KMS-11 (cell line): ENCODE results near the gene USP3.

Source experiments
- H2AFZ ChIP-seq: fragments of 200-600 bp; sonication (generic); 2 replicates; pipeline ENCODE4 v1.6.1; 2016; ENCODE audit warnings: antibody characterized with exemption, mixed run types, low read depth
- H3K27ac ChIP-seq: fragments of 200-600 bp; sonication (generic); 2 replicates; pipeline ENCODE4 v1.6.1; 2016; ENCODE audit warnings: mild to moderate bottlenecking, mixed run types
- H3K27me3 ChIP-seq: fragments of 200-600 bp; sonication (generic); 2 replicates; pipeline ENCODE4 v1.6.1; 2017; ENCODE audit warnings: mild to moderate bottlenecking, low read depth, mixed run types, moderate library complexity; ENCODE audit not compliant: insufficient read depth
- H3K36me3 ChIP-seq: fragments of 200-600 bp; sonication (generic); 2 replicates; pipeline ENCODE4 v1.6.1; 2017; ENCODE audit warnings: mild to moderate bottlenecking, mixed run types; ENCODE audit not compliant: insufficient read depth
- H3K4me1 ChIP-seq: fragments of 200-600 bp; sonication (generic); 2 replicates; pipeline ENCODE4 v1.6.1; 2016; ENCODE audit warnings: mild to moderate bottlenecking, low read depth, mixed run types; ENCODE audit not compliant: poor library complexity, severe bottlenecking
- H3K4me2 ChIP-seq: fragments of 200-600 bp; sonication (generic); 2 replicates; pipeline ENCODE4 v1.7.0; 2016; ENCODE audit warnings: mild to moderate bottlenecking, mixed run types
- H3K4me3 ChIP-seq: fragments of 200-600 bp; sonication (generic); IDR thresholded peaks from 2 replicates; pipeline ENCODE4 v1.6.1; 2017; ENCODE audit warnings: low read depth, low read length, mixed read lengths; ENCODE audit not compliant: insufficient read depth
- H3K79me2 ChIP-seq: fragments of 200-600 bp; sonication (generic); 2 replicates; pipeline ENCODE4 v1.6.1; 2016; ENCODE audit warnings: low read depth, mixed run types; ENCODE audit not compliant: insufficient read depth
- H3K9ac ChIP-seq: fragments of 200-600 bp; sonication (generic); 2 replicates; pipeline ENCODE4 v1.6.1; 2016; ENCODE audit warnings: mild to moderate bottlenecking, mixed run types
- H4K20me1 ChIP-seq: fragments of 200-600 bp; sonication (generic); 2 replicates; pipeline ENCODE4 v1.6.1; 2016; ENCODE audit warnings: mild to moderate bottlenecking, mixed run types; ENCODE audit not compliant: insufficient read depth
- CTCF ChIP-seq: fragments of 200-600 bp; sonication (generic); conservative IDR thresholded peaks from 2 replicates; pipeline ENCODE4 v1.6.1; 2017; ENCODE audit warnings: low read depth, mild to moderate bottlenecking, antibody characterized with exemption, low read length, moderate library complexity, mixed read lengths

The USP3 gene

GRCh38 chr15:63640146-63640545 is 135.8 kb downstream of the USP3 start:
- Histone ChIP-seq H3K27ac (no peak overlapping the region), H3K27me3 (no peaks in the 10 kb centered on the region), H2AFZ (no peak overlapping the region), H3K9ac (no peak overlapping the region), H3K79me2 (no peaks in the 10 kb centered on the region), H4K20me1 (no peaks in the 10 kb centered on the region), H3K4me3 (no peak overlapping the region), H3K36me3 (no peaks in the 10 kb centered on the region), H3K4me1 (no peaks in the 10 kb centered on the region), H3K4me2 (no peak overlapping the region)
- TF ChIP-seq CTCF, result no peak
